ENCODE data around the gene ARID1B. TPM values are rescaled to one million over a fixed set of nuclear protein-coding genes. Genes with fewer than 3 reads are reported as not detected.

ARID1B gene
- total and polyA plus RNA-seq, 2 of the 4 experiments (the other 2 are of a cell fraction), result 14.5 to 20.1 TPM

- Histone ChIP-seq H3K4me2 (ENCODE audit: low read depth, low read length) (no peak overlapping the region), H3K36me3 (ENCODE audit: control insufficient read depth, insufficient read depth, low read length) (no peaks in the 10 kb centered on the region), H4K91ac (ENCODE audit: insufficient read depth, low read depth, low read length) (no peak overlapping the region), H3K4me1 (ENCODE audit: control insufficient read depth, insufficient read depth, low read length) (peaks cover 12% of the 10 kb centered on the region), H2AK9ac (replicated peaks; ENCODE audit: low read depth, low read length, poor library complexity) (no peak overlapping the region), H3K4me3 (ENCODE audit: insufficient read depth, low read depth, low read length) (no peak overlapping the region), H2AK5ac (ENCODE audit: low read depth, low read length) (no peak overlapping the region), H3K27me3 (ENCODE audit: control insufficient read depth, insufficient read depth, low read length) (no peaks in the 10 kb centered on the region), H3K27ac (ENCODE audit: insufficient read depth, low read length) (no peak overlapping the region), H3K9ac (ENCODE audit: low read depth, low read length) (no peak overlapping the region), H4K8ac (ENCODE audit: low read depth in 2 of 2, low read length in 2 of 2) (no peak overlapping the region), H3K9me3 (ENCODE audit: control insufficient read depth, insufficient read depth, low read length) (no peaks in the 10 kb centered on the region), H2BK120ac (ENCODE audit: low read depth, low read length) (no peak overlapping the region), H4K20me1 (ENCODE audit: insufficient read depth, low read length) (peaks cover 69% of the 10 kb centered on the region), H3K18ac (ENCODE audit: low read depth, low read length) (no peak overlapping the region), H2BK20ac (ENCODE audit: low read depth, low read length) (no peak overlapping the region), H2BK15ac (ENCODE audit: low read depth, low read length) (no peak overlapping the region), H3K4ac (ENCODE audit: low read depth, low read length) (no peak overlapping the region), H3K79me1 (ENCODE audit: low read depth in 1 of 2, low read length in 2 of 2) (peaks cover 39 to 64% of the 10 kb centered on the region in 2 experiments), H3K14ac (replicated peaks; ENCODE audit: low read depth, low read length) (no peak overlapping the region), H3K9me1 (ENCODE audit: insufficient read depth, low read length) (peaks cover 23% of the 10 kb centered on the region), H2AFZ (replicated peaks; ENCODE audit: low read length, poor library complexity) (no peak overlapping the region), H4K5ac (ENCODE audit: low read depth, low read length) (no peak overlapping the region), H3K56ac (ENCODE audit: extremely low read depth, insufficient read depth, low read length) (no peak overlapping the region), H3K23ac (ENCODE audit: low read depth, low read length) (peak overlapping the region; percentile 32; the same call in 1 of the 2 replicates), H2BK5ac (ENCODE audit: low read depth, low read length, poor library complexity, severe bottlenecking) (no peak overlapping the region)
- CTCF ChIA-PET, result interaction anchor here (0.6 kb wide), 1 partner anchor 569 kb away, joined by 3 read pairs; no protein-coding TSS in a partner anchor
- in situ Hi-C loops (cut with MboI; ENCODE audit: low sequenced_read_pairs), result no loop called here
- POLR2A ChIA-PET (ENCODE audit: unreplicated experiment), result no interaction called here
- ATAC-seq (ENCODE audit: low read depth) (no peak), DNase-seq (peak; percentile 12)
- dilution Hi-C loops (cut with HindIII; ENCODE audit: low sequenced_read_pairs, unreplicated experiment), result no loop called here
- TF ChIP-seq, protein P1, sequence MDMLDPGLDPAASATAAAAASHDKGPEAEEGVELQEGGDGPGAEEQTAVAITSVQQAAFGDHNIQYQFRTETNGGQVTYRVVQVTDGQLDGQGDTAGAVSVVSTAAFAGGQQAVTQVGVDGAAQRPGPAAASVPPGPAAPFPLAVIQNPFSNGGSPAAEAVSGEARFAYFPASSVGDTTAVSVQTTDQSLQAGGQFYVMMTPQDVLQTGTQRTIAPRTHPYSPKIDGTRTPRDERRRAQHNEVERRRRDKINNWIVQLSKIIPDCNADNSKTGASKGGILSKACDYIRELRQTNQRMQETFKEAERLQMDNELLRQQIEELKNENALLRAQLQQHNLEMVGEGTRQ (IDR thresholded peaks at IDR 0.05; ENCODE audit: low read depth, low read length), result no peak
- TF ChIP-seq FOS (IDR thresholded peaks at IDR 0.05; ENCODE audit: low read depth, low read length) (no peak), MXI1 (IDR thresholded peaks at IDR 0.05; ENCODE audit: borderline replicate concordance, low read depth, low read length) (no peak), RCOR1 (IDR thresholded peaks at IDR 0.05; ENCODE audit: insufficient replicate concordance, low read length) (no peak)
- 100% methylated on average over 1 of the region's 6 CpGs; no CpG with 5 or more reads in 1 of the 2 experiments for WGBS, 2 experiments (ENCODE audit: extremely low coverage in 2 of 2, insufficient read length in 1 of 2)
- intact Hi-C loops (cut with micrococcal nuclease), result no loop called here
- no TSS peak for BruUV-seq (replicated peaks)
Measured at GRCh38 chr6:156864557-156864956, 87.4 kb downstream of the ARID1B start.

Measured in IMR-90 (cell line).